ENCODE measurements around the gene NUDT8. TPM values are rescaled to one million over a fixed set of nuclear protein-coding genes. Genes with fewer than 3 reads are reported as not detected.

Gene NUDT8, protein sequence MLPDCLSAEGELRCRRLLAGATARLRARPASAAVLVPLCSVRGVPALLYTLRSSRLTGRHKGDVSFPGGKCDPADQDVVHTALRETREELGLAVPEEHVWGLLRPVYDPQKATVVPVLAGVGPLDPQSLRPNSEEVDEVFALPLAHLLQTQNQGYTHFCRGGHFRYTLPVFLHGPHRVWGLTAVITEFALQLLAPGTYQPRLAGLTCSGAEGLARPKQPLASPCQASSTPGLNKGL
- 7.8 TPM for polyA plus RNA-seq (2013)

DNA sequence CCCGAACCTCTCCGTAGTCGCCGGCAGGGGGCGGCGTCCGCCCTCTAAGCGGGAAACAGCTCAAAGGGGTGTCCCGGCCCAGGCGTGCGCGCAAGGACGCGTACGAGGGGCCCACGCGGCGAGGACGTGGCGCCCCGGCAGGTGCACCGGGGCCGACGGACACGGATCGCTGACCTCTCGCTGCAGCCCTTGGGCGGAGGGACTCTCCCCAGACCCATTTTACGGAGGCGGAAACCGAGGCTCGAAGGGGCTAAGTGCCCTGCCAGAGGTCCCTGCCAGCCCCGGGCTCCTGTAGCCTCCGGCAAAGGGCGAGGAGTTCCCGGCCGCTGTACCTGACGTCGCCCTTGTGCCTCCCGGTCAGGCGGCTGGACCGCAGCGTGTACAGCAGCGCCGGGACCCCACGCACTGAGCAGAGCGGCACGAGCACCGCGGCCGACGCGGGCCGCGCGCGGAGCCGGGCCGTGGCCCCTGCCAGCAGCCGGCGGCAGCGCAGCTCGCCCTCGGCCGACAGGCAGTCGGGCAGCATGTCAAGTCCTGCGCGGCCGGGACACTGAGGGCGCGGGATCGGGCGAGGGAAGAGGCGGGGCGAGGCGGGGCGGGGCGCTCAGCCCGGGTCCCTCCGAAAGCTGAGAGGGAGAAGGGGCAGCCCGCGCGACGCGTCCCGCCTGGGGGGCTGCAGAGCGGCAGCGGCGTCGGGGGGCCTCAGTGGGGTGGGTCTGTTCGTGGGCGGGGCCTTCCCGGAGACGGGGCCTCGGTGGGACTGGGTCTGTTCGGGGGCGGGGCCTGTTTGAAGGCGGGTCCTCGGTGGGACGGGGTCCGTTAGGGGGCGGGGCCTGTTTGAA, at the start of gene NUDT8:
Gene NUDT8 (minus strand): TSS at position 552 of the 842 bp plus-strand sequence. CDS start 26 bp downstream, at position 526.
- under 1% methylated on average over 83 of the region's 102 CpGs for WGBS (ENCODE audit: insufficient coverage)
- H3K27ac ChIP-seq (ENCODE audit: insufficient read depth in 1 of 2, low read depth in 1 of 2, low read length in 2 of 2, poor library complexity in 1 of 2, severe bottlenecking in 2 of 2), result peak within 1 kb of the TSS in 1 of 2 experiments; percentile 79
- peak; percentile 84 to 92 (median 90) for DNase-seq
- peaks cover 0 to 13% (median 1%) of the 10 kb centered on the region in 4 experiments for H3K36me3 ChIP-seq (ENCODE audit: control insufficient read depth in 4 of 4, insufficient read depth in 4 of 4, low read length in 3 of 4)
- ChIA-PET POLR2A (interaction anchor here (0.7 to 1.6 kb wide), 3 partner anchors 17 to 23 kb away, joined by 3 to 5 read pairs (median 3); partner anchors contain the start of gene ACY3), CTCF (interaction anchor here (0.7 to 16.8 kb wide), 13 partner anchors 9 to 75 kb away, joined by 3 to 169 read pairs (median 5); partner anchors contain the start of gene ACY3)
- no peaks in the 10 kb centered on the region for H3K9me3 ChIP-seq (ENCODE audit: control extremely low read depth in 1 of 5, control insufficient read depth in 4 of 5, insufficient read depth in 2 of 5, low read depth in 1 of 5, low read length in 4 of 5)
- peak within 1 kb of the TSS; percentile 59 to 78 (median 73) for H3K4me3 ChIP-seq (ENCODE audit: control insufficient read depth in 1 of 7, extremely low read depth in 1 of 7, insufficient read depth in 4 of 7, low read depth in 2 of 7, low read length in 6 of 7)
- peaks cover 0 to 40% (median 36%) of the 10 kb centered on the region in 4 experiments for H3K4me1 ChIP-seq (ENCODE audit: control extremely low read depth in 1 of 4, control insufficient read depth in 4 of 4, insufficient read depth in 4 of 4, low read length in 3 of 4)
- no peaks in the 10 kb centered on the region for H3K27me3 ChIP-seq (replicated peaks in 2 of 5; ENCODE audit: control insufficient read depth in 4 of 5, insufficient read depth in 5 of 5, low read length in 4 of 5)

DNA sequence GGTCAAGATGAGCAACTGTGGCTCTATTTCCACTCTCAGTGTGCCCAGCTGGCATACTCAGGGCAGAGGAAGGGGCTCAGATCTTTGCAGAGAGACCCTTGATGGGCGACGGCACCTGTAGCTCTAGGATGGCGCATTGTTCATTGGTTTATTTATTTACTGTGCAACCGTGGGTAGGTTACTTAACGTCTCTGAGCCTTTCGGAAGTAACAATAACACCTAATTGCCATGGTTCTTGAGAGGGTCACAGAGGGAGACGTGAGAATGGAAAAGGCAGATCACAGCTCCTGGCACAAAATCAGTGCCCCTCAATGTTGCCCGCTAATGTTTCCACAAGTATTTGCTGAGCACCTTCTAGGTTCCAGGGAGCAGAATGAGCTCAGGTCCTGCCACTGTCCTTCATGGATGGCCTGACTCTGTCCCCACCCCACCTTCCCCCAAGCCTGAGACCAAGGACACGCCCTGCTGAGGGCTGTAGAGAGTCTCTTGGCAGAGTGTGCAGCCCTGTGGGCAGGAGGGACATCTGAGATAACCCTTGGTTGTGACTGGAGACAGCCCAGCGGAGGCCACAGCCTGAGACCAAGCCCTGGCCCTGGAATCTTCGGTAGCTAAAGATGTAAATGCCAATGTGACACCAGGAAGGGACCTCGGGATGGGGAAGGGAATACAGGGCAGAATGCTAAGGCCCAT, 45.5 kb upstream of the NUDT8 start:
- Histone ChIP-seq H3K4me1 (ENCODE audit: control extremely low read depth in 1 of 4, control insufficient read depth in 4 of 4, insufficient read depth in 4 of 4, low read length in 3 of 4) (no peaks in the 10 kb centered on the region), H3K4me3 (ENCODE audit: control insufficient read depth in 1 of 7, extremely low read depth in 1 of 7, insufficient read depth in 4 of 7, low read depth in 2 of 7, low read length in 6 of 7) (no peak overlapping the region), H3K27me3 (replicated peaks in 2 of 5; ENCODE audit: control insufficient read depth in 4 of 5, insufficient read depth in 5 of 5, low read length in 4 of 5) (no peaks in the 10 kb centered on the region), H3K36me3 (ENCODE audit: control insufficient read depth in 4 of 4, insufficient read depth in 4 of 4, low read length in 3 of 4) (no peaks in the 10 kb centered on the region), H3K27ac (ENCODE audit: insufficient read depth in 1 of 2, low read depth in 1 of 2, low read length in 2 of 2, poor library complexity in 1 of 2, severe bottlenecking in 2 of 2) (no peak overlapping the region), H3K9me3 (ENCODE audit: control extremely low read depth in 1 of 5, control insufficient read depth in 4 of 5, insufficient read depth in 2 of 5, low read depth in 1 of 5, low read length in 4 of 5) (peaks cover 0 to 4% (median 0%) of the 10 kb centered on the region in 5 experiments)
- WGBS (ENCODE audit: insufficient coverage), result 96% methylated on average over 9 of the region's 12 CpGs
- no peak for DNase-seq
- ChIA-PET CTCF (interaction anchor here (2.7 kb wide), 1 partner anchor 17 kb away, joined by 11 read pairs; no protein-coding TSS in a partner anchor), POLR2A (no interaction called here)

DNA sequence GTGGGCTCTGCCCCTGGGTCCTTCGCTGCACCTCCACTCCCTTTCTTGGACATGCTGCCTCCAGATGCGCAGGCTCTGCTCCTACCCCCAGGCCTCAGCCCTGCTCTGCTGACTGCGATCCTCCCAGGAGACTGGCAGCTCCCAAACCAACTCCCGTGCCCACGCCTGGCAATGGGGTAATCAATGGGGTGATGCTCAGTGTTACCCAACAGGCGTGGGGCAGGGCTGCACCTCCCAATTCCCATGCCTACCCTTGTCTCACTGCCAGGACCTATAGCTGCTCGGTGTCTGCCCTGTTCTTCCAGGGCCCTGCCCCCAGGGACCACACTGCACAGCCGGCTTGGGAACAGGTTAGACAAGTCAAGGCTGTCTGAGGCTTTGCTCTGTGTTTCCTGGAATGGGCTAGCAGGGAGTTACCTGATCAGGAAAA, 44.7 kb upstream of the NUDT8 start, which contains the start of gene ALDH3B2:
Gene ALDH3B2 (minus strand): TSS at position 182 of the 430 bp plus-strand sequence. CDS start 7,688 bp downstream, outside the sequence.
- Histone ChIP-seq H3K27ac (ENCODE audit: insufficient read depth in 1 of 2, low read depth in 1 of 2, low read length in 2 of 2, poor library complexity in 1 of 2, severe bottlenecking in 2 of 2) (no peak within 1 kb of the TSS), H3K4me1 (ENCODE audit: control extremely low read depth in 1 of 4, control insufficient read depth in 4 of 4, insufficient read depth in 4 of 4, low read length in 3 of 4) (no peaks in the 10 kb centered on the region), H3K27me3 (replicated peaks in 2 of 5; ENCODE audit: control insufficient read depth in 4 of 5, insufficient read depth in 5 of 5, low read length in 4 of 5) (no peaks in the 10 kb centered on the region), H3K36me3 (ENCODE audit: control insufficient read depth in 4 of 4, insufficient read depth in 4 of 4, low read length in 3 of 4) (no peaks in the 10 kb centered on the region), H3K4me3 (ENCODE audit: control insufficient read depth in 1 of 7, extremely low read depth in 1 of 7, insufficient read depth in 4 of 7, low read depth in 2 of 7, low read length in 6 of 7) (no peak within 1 kb of the TSS), H3K9me3 (ENCODE audit: control extremely low read depth in 1 of 5, control insufficient read depth in 4 of 5, insufficient read depth in 2 of 5, low read depth in 1 of 5, low read length in 4 of 5) (peaks cover 0 to 4% (median 0%) of the 10 kb centered on the region in 5 experiments)
- POLR2A ChIA-PET, result no interaction called here
- DNase-seq, result no peak
- CTCF ChIA-PET, result interaction anchor here (2.7 kb wide), 1 partner anchor 17 kb away, joined by 11 read pairs; no protein-coding TSS in a partner anchor
- 97% methylated on average over 8 of the region's 8 CpGs for WGBS (ENCODE audit: insufficient coverage)

DNA sequence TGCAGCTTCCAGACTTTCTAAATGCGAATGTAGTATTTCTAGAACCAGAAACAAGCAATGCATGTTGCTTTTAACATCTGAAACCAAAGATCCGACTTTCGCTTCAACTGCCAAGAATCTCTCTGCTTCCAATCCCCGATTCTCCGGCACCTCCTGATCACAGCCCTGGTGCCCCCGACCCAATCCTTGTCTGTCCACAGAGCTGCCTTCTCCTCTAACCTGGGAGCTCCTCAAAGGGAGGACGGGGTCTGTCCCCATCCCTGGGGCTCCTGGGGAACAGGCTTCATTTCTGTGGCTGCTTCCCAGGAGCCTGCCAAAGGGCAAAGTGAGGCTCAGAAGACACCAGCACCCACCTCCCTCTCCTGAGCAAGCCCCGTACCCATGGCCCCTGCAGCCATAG, 44.2 kb upstream of the NUDT8 start:
- Histone ChIP-seq H3K36me3 (ENCODE audit: control insufficient read depth in 4 of 4, insufficient read depth in 4 of 4, low read length in 3 of 4) (no peaks in the 10 kb centered on the region), H3K4me1 (ENCODE audit: control extremely low read depth in 1 of 4, control insufficient read depth in 4 of 4, insufficient read depth in 4 of 4, low read length in 3 of 4) (no peaks in the 10 kb centered on the region), H3K27me3 (replicated peaks in 2 of 5; ENCODE audit: control insufficient read depth in 4 of 5, insufficient read depth in 5 of 5, low read length in 4 of 5) (no peaks in the 10 kb centered on the region), H3K27ac (ENCODE audit: insufficient read depth in 1 of 2, low read depth in 1 of 2, low read length in 2 of 2, poor library complexity in 1 of 2, severe bottlenecking in 2 of 2) (no peak overlapping the region), H3K4me3 (ENCODE audit: control insufficient read depth in 1 of 7, extremely low read depth in 1 of 7, insufficient read depth in 4 of 7, low read depth in 2 of 7, low read length in 6 of 7) (no peak overlapping the region), H3K9me3 (ENCODE audit: control extremely low read depth in 1 of 5, control insufficient read depth in 4 of 5, insufficient read depth in 2 of 5, low read depth in 1 of 5, low read length in 4 of 5) (peaks cover 0 to 4% (median 0%) of the 10 kb centered on the region in 5 experiments)
- CTCF ChIA-PET, result interaction anchor here (2.7 kb wide), 1 partner anchor 18 kb away, joined by 11 read pairs; no protein-coding TSS in a partner anchor
- 86% methylated on average over 8 of the region's 8 CpGs for WGBS (ENCODE audit: insufficient coverage)
- DNase-seq, result no peak
- POLR2A ChIA-PET, result no interaction called here

DNA sequence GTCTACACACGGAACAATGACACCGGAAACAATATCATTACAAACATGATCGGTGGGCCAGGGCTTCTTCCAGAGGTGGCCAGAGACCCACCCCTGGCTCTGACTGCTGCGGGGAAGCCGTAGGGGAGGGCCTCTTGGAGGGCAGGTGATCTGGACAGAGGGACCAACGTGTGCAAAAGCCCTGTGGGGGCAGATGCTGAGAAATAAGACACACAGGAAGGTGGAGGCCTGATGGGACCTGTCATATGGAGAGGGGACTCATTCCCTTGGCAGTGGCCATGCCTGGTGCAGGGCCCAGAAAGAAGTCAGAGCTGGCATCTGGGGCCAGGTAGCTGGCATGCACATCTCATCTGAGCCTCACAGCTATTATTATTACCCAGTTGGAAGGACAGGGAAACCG, 43.6 kb upstream of the NUDT8 start:
- no peak for DNase-seq
- Histone ChIP-seq H3K27me3 (replicated peaks in 2 of 5; ENCODE audit: control insufficient read depth in 4 of 5, insufficient read depth in 5 of 5, low read length in 4 of 5) (no peaks in the 10 kb centered on the region), H3K4me1 (ENCODE audit: control extremely low read depth in 1 of 4, control insufficient read depth in 4 of 4, insufficient read depth in 4 of 4, low read length in 3 of 4) (no peaks in the 10 kb centered on the region), H3K27ac (ENCODE audit: insufficient read depth in 1 of 2, low read depth in 1 of 2, low read length in 2 of 2, poor library complexity in 1 of 2, severe bottlenecking in 2 of 2) (no peak overlapping the region), H3K9me3 (ENCODE audit: control extremely low read depth in 1 of 5, control insufficient read depth in 4 of 5, insufficient read depth in 2 of 5, low read depth in 1 of 5, low read length in 4 of 5) (peaks cover 0 to 4% (median 0%) of the 10 kb centered on the region in 5 experiments), H3K36me3 (ENCODE audit: control insufficient read depth in 4 of 4, insufficient read depth in 4 of 4, low read length in 3 of 4) (no peaks in the 10 kb centered on the region), H3K4me3 (ENCODE audit: control insufficient read depth in 1 of 7, extremely low read depth in 1 of 7, insufficient read depth in 4 of 7, low read depth in 2 of 7, low read length in 6 of 7) (no peak overlapping the region)
- ChIA-PET CTCF (interaction anchor here (2.7 kb wide), 1 partner anchor 18 kb away, joined by 11 read pairs; no protein-coding TSS in a partner anchor), POLR2A (no interaction called here)
- 99% methylated on average over 6 of the region's 7 CpGs for WGBS (ENCODE audit: insufficient coverage)

DNA sequence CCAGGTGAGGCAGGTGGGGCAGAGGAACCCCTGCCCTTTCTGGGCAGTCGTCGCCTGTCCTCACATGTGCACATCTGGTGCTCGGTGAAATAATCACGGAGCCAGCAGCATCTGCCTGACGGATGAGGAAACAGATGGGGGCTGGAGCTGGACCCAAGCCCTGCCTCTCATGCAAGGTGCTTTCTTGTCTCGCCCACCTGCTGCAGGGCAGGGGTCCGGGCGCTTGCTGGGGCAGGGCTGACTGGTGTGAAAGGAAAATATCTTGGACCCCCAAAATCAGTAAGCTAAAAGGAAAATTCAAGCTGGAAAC, 41.4 kb upstream of the NUDT8 start:
- Histone ChIP-seq H3K27me3 (replicated peaks in 2 of 5; ENCODE audit: control insufficient read depth in 4 of 5, insufficient read depth in 5 of 5, low read length in 4 of 5) (no peaks in the 10 kb centered on the region), H3K27ac (ENCODE audit: insufficient read depth in 1 of 2, low read depth in 1 of 2, low read length in 2 of 2, poor library complexity in 1 of 2, severe bottlenecking in 2 of 2) (no peak overlapping the region), H3K36me3 (ENCODE audit: control insufficient read depth in 4 of 4, insufficient read depth in 4 of 4, low read length in 3 of 4) (no peaks in the 10 kb centered on the region), H3K9me3 (ENCODE audit: control extremely low read depth in 1 of 5, control insufficient read depth in 4 of 5, insufficient read depth in 2 of 5, low read depth in 1 of 5, low read length in 4 of 5) (peaks cover 0 to 4% (median 0%) of the 10 kb centered on the region in 5 experiments), H3K4me3 (ENCODE audit: control insufficient read depth in 1 of 7, extremely low read depth in 1 of 7, insufficient read depth in 4 of 7, low read depth in 2 of 7, low read length in 6 of 7) (no peak overlapping the region), H3K4me1 (ENCODE audit: control extremely low read depth in 1 of 4, control insufficient read depth in 4 of 4, insufficient read depth in 4 of 4, low read length in 3 of 4) (no peaks in the 10 kb centered on the region)
- POLR2A ChIA-PET, result no interaction called here
- 66% methylated on average over 5 of the region's 8 CpGs for WGBS (ENCODE audit: insufficient coverage)
- peak in 1 of 3 donors; percentile 55 for DNase-seq
- CTCF ChIA-PET, result interaction anchor here (0.7 to 2.3 kb wide), 2 partner anchors 10 to 39 kb away, joined by 3 to 8 read pairs; no protein-coding TSS in a partner anchor

All from common myeloid progenitor, CD34-positive (primary cell).